ENCODE results near the gene TAF8. TPM values are rescaled to one million over a fixed set of nuclear protein-coding genes. Genes with fewer than 3 reads are reported as not detected.

TAF8 gene
- total RNA-seq, 4 donors from 2014 or later, result 15.3 to 36.2 (median 21.8) TPM

- H3K4me1 ChIP-seq, result peaks cover 24 to 46% (median 32%) of the 10 kb centered on the region in 4 donors
- peak overlapping the region; percentile 11 to 51 (median 34) for H3K4me3 ChIP-seq
- intact Hi-C loops (cut with DNase I; ENCODE audit: low total_unique reads), result no loop called here
- DNase-seq, result no peak
- in situ Hi-C loops (cut with MboI; ENCODE audit: low pct_ligation_motif_present in 1 of 4, low pct_unique_long_range_greater_than_20kb in 1 of 4, low sequenced_read_pairs in 3 of 4), result no loop called here
- no peaks in the 10 kb centered on the region for H3K9me3 ChIP-seq
- H3K27me3 ChIP-seq, result peaks cover 9% of the 10 kb centered on the region
- TF ChIP-seq CTCF (IDR thresholded peaks at IDR 0.05), result no peak
- TF ChIP-seq POLR2AphosphoS5 (IDR thresholded peaks at IDR 0.05), result no peak
- TF ChIP-seq POLR2A (IDR thresholded peaks at IDR 0.05), result no peak
- TF ChIP-seq EP300 (IDR thresholded peaks at IDR 0.05; ENCODE audit: low read depth), result no peak
- WGBS, 2 donors (ENCODE audit: low coverage in 1 of 2), result 64% methylated on average over 16 of the region's 16 CpGs; no CpG with 5 or more reads in 1 of the 2 donors
- H3K27ac ChIP-seq, result peak overlapping the region in 3 of 4 donors; percentile 44 to 65 (median 62)
- H3K36me3 ChIP-seq, result no peaks in the 10 kb centered on the region
These were observed 54.4 kb downstream of the TAF8 start for GRCh38 chr6:42104804-42105125.

GRCh38 chr6:42105156-42105648 is 54.9 kb downstream of the TAF8 start:
- intact Hi-C loops (cut with DNase I; ENCODE audit: low total_unique reads) (no loop called here), in situ Hi-C loops (cut with MboI; ENCODE audit: low pct_ligation_motif_present in 1 of 4, low pct_unique_long_range_greater_than_20kb in 1 of 4, low sequenced_read_pairs in 3 of 4) (no loop called here)
- H3K27me3 ChIP-seq, result peaks cover 9% of the 10 kb centered on the region
- peaks cover 21 to 42% (median 28%) of the 10 kb centered on the region in 4 donors for H3K4me1 ChIP-seq
- H3K4me3 ChIP-seq, result no peak overlapping the region
- peak overlapping the region in 1 of 4 donors; percentile 65 for H3K27ac ChIP-seq
- TF ChIP-seq CTCF (IDR thresholded peaks at IDR 0.05) (no peak), POLR2A (IDR thresholded peaks at IDR 0.05) (no peak), POLR2AphosphoS5 (IDR thresholded peaks at IDR 0.05) (no peak), EP300 (IDR thresholded peaks at IDR 0.05; ENCODE audit: low read depth) (no peak)
- H3K36me3 ChIP-seq, result no peaks in the 10 kb centered on the region
- no peak for DNase-seq
- WGBS, 2 donors (ENCODE audit: low coverage in 1 of 2), result 90% methylated on average over 15 of the region's 17 CpGs; no CpG with 5 or more reads in 1 of the 2 donors
- H3K9me3 ChIP-seq, result no peaks in the 10 kb centered on the region

- intact Hi-C loops (cut with DNase I; ENCODE audit: low total_unique reads), result no loop called here
- Histone ChIP-seq H3K36me3 (no peaks in the 10 kb centered on the region), H3K27me3 (peaks cover 9% of the 10 kb centered on the region), H3K4me1 (peaks cover 17 to 37% (median 24%) of the 10 kb centered on the region in 4 donors), H3K9me3 (no peaks in the 10 kb centered on the region), H3K4me3 (no peak overlapping the region), H3K27ac (no peak overlapping the region)
- TF ChIP-seq POLR2AphosphoS5 (IDR thresholded peaks at IDR 0.05) (no peak), CTCF (IDR thresholded peaks at IDR 0.05) (no peak), EP300 (IDR thresholded peaks at IDR 0.05; ENCODE audit: low read depth) (no peak), POLR2A (IDR thresholded peaks at IDR 0.05) (no peak)
- DNase-seq, result no peak
- in situ Hi-C loops (cut with MboI; ENCODE audit: low pct_ligation_motif_present in 1 of 4, low pct_unique_long_range_greater_than_20kb in 1 of 4, low sequenced_read_pairs in 3 of 4), result no loop called here
- WGBS, 2 donors (ENCODE audit: low coverage in 1 of 2), result 80% methylated on average over 1 of the region's 1 CpG; no CpG with 5 or more reads in 1 of the 2 donors
These were observed 55.4 kb downstream of the TAF8 start for GRCh38 chr6:42105709-42106108.

GRCh38 chr6:42106112-42107023 is 56.0 kb downstream of the TAF8 start:
- intact Hi-C loops (cut with DNase I; ENCODE audit: low total_unique reads), result no loop called here
- Histone ChIP-seq H3K4me1 (peaks cover 12 to 30% (median 18%) of the 10 kb centered on the region in 4 donors), H3K9me3 (no peaks in the 10 kb centered on the region), H3K4me3 (no peak overlapping the region), H3K27me3 (peaks cover 9% of the 10 kb centered on the region), H3K27ac (no peak overlapping the region), H3K36me3 (no peaks in the 10 kb centered on the region)
- TF ChIP-seq CTCF (IDR thresholded peaks at IDR 0.05), result no peak
- TF ChIP-seq POLR2AphosphoS5 (IDR thresholded peaks at IDR 0.05), result no peak
- TF ChIP-seq EP300 (IDR thresholded peaks at IDR 0.05; ENCODE audit: low read depth), result no peak
- no peak for TF ChIP-seq POLR2A (IDR thresholded peaks at IDR 0.05)
- no peak for DNase-seq
- in situ Hi-C loops (cut with MboI; ENCODE audit: low pct_ligation_motif_present in 1 of 4, low pct_unique_long_range_greater_than_20kb in 1 of 4, low sequenced_read_pairs in 3 of 4), result no loop called here
- WGBS, 2 donors (ENCODE audit: low coverage in 1 of 2), result 80% methylated on average over 18 of the region's 19 CpGs; no CpG with 5 or more reads in 1 of the 2 donors
